Measurements from ENCODE around the gene HDDC2.

HDDC2 gene

DNA sequence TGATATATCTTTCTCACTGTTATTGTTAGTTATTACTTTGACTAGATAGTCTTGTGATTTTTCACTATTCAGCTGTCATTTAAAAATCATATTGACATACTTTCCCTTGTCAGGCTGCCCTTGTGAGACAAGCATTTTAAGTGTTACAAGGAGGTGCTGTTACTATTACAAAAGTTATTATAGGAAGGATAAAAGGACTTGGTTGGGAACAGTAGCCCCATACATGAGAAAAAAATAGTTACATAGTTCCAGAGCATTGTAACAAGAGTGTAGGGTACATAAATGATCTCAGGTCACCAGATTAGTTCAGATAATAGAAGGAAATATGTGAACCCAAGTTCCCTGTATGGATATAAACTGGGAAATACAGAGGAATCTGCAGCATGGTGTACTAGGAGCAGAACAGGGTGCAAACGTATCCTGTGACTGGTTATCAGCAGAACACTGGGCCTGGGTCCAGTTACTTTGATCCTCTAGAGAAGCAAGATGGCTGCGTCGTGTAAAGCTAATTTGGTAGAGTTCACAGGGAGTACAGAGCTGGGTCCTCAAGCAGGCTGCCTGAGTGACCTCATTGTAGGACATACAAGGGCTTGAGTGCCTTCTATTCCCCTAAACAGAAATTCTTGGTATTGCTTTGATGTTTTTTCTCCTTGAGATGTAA is 38.5 kb upstream of the HDDC2 start:
- no peak for DNase-seq (ENCODE audit: low read depth, low spot score)
- TF ChIP-seq, protein P1, sequence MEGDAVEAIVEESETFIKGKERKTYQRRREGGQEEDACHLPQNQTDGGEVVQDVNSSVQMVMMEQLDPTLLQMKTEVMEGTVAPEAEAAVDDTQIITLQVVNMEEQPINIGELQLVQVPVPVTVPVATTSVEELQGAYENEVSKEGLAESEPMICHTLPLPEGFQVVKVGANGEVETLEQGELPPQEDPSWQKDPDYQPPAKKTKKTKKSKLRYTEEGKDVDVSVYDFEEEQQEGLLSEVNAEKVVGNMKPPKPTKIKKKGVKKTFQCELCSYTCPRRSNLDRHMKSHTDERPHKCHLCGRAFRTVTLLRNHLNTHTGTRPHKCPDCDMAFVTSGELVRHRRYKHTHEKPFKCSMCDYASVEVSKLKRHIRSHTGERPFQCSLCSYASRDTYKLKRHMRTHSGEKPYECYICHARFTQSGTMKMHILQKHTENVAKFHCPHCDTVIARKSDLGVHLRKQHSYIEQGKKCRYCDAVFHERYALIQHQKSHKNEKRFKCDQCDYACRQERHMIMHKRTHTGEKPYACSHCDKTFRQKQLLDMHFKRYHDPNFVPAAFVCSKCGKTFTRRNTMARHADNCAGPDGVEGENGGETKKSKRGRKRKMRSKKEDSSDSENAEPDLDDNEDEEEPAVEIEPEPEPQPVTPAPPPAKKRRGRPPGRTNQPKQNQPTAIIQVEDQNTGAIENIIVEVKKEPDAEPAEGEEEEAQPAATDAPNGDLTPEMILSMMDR (IDR thresholded peaks at IDR 0.05; ENCODE audit: insufficient read depth, low read length, missing control alignments), result no peak
- ChIA-PET POLR2A (no interaction called here), CTCF (no interaction called here)
- no peak overlapping the region for H3K4me3 ChIP-seq (ENCODE audit: low read depth, low read length)

DNA sequence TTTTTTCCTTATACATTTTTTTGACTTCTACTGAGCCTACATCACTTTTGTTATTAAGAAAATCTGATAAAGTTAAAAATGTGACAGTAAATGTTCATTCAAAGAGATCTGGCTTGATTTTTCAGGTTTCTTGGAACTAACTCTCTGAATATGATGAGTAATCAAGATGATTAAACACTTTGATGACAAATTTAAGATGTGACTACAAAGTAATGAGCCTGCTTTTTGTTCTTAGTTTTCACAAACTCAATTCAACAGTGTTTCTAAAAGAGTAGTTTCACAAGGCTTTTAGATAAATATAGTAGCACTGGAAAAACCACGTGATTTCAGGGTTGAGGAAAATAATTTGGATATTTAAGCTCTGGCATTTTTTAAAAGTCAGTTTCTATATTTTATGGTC is 37.9 kb upstream of the HDDC2 start:
- H3K4me3 ChIP-seq (ENCODE audit: low read depth, low read length), result no peak overlapping the region
- ChIA-PET POLR2A (no interaction called here), CTCF (no interaction called here)
- DNase-seq (ENCODE audit: low read depth, low spot score), result no peak
- TF ChIP-seq, protein P1 (IDR thresholded peaks at IDR 0.05; ENCODE audit: insufficient read depth, low read length, missing control alignments), result no peak

DNA sequence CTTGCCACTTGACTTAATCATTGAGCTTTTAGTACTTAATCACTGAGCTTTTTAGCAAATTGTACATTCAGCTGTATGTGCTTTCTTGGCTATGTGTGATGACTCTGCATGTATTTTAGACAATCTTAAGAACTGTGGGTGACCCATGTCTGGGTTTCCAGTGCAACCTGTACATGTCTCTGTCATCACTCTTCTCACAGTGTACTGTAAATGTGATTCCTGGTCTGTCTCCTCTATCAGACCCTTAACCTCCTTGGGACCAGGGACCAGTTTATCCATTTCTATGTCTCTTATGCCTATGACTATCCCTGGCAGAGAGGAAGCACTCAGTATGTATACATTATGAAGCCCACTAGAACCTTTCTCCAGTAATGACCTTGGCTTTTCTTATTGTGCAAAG is 36.6 kb upstream of the HDDC2 start:
- ChIA-PET CTCF (no interaction called here), POLR2A (no interaction called here)
- H3K4me3 ChIP-seq (ENCODE audit: low read depth, low read length), result no peak overlapping the region
- DNase-seq (ENCODE audit: low read depth, low spot score), result no peak
- TF ChIP-seq, protein P1 (IDR thresholded peaks at IDR 0.05; ENCODE audit: insufficient read depth, low read length, missing control alignments), result no peak

DNA sequence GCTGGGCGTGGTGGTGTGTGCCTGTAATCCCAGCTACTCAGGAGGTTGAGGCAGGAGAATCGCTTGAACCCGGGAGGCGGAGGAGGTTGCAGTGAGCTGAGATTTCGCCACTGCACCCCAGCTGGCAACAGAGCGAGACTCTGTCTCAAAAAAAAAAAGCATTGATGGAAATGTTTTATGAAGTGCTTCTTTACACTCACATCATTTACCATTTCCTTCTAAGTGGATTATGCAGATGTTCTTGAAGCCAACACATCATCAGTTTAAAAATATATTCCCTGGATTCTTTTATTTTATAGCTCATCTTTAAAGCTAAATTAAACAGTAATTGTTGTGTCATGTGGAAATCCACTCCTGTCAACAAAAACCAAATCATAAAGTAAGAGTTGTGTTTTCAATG is 35.9 kb upstream of the HDDC2 start:
- TF ChIP-seq, protein P1 (IDR thresholded peaks at IDR 0.05; ENCODE audit: insufficient read depth, low read length, missing control alignments), result no peak
- ChIA-PET POLR2A (no interaction called here), CTCF (no interaction called here)
- no peak overlapping the region for H3K4me3 ChIP-seq (ENCODE audit: low read depth, low read length)
- no peak for DNase-seq (ENCODE audit: low read depth, low spot score)

DNA sequence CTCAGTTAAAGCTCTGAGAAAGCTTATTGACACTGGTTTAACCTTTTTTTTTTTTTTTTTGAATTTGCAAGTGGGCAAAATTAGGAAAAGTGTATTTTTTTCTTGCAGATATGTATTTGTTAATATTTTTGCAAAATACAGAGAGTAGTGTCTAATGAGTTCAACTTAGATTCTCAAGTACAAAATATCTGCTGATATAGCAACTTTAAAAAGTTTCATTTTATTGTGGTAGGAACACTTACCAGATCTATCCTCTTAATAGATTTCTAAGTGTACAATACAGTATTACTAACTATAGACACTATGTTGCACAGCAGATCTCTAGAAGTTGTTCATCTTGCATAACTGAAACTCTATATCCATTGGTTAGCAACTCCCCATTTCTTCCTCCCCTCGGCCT is 30.9 kb upstream of the HDDC2 start:
- no peak overlapping the region for H3K4me3 ChIP-seq (ENCODE audit: low read depth, low read length)
- ChIA-PET CTCF (interaction anchor here (0.5 kb wide), 1 partner anchor 141 kb away, joined by 3 read pairs; no protein-coding TSS in a partner anchor), POLR2A (no interaction called here)
- TF ChIP-seq, protein P1 (IDR thresholded peaks at IDR 0.05; ENCODE audit: insufficient read depth, low read length, missing control alignments), result no peak
- no peak for DNase-seq (ENCODE audit: low read depth, low spot score)

DNA sequence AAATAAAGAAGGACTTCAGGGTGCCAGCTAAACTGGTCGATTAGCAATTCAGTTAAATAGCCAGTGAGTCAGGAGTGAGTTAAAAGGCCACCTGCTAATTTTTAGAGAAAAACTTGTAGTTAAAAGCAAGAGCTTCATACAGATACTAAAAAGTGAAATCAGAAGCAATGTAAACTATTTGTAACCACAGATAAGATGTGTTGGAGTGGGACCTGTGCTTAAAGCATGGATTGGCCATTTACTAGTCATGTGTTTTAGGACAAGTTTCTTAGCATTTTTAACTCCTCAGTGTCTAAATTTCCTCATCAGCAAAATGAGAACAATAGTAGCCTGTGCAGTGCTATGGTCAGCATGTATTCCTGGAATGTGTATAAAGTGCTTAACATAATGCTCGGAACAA is 23.8 kb upstream of the HDDC2 start:
- POLR2A ChIA-PET, result no interaction called here
- CTCF ChIA-PET, result no interaction called here

More for the DNA sequence above, 23.8 kb upstream of the HDDC2 start:
- TF ChIP-seq, protein P1 (IDR thresholded peaks at IDR 0.05; ENCODE audit: insufficient read depth, low read length, missing control alignments), result no peak
- H3K4me3 ChIP-seq (ENCODE audit: low read depth, low read length), result no peak overlapping the region
- DNase-seq (ENCODE audit: low read depth, low spot score), result no peak

Data from AG04449 (cell line).